Keratinocyte (primary cell): ENCODE data around the gene DGKZ.

Experiments
- EZH2 ChIP-seq: IDR thresholded peaks from one replicate; pipeline ENCODE4 v1.6.1; 2012; ENCODE audit warnings: inconsistent platforms, mild to moderate bottlenecking, low read length, moderate library complexity
- TF ChIP-seq, protein P1 (sequence below), 3 experiments: IDR thresholded peaks in 1 of 3; conservative IDR thresholded peaks in 1 of 3; optimal IDR thresholded peaks in 1 of 3; 2 replicates in 2 of 3; 3 replicates in 1 of 3; pipeline versions ENCODE3 to v1.5.1; 2011; ENCODE audit warnings: low read length in 3 of 3, mild to moderate bottlenecking in 3 of 3, moderate library complexity in 2 of 3, control low read depth in 1 of 3, inconsistent platforms in 1 of 3; ENCODE audit not compliant: insufficient read depth in 2 of 3; ENCODE audit errors: extremely low read depth in 1 of 3

DNA sequence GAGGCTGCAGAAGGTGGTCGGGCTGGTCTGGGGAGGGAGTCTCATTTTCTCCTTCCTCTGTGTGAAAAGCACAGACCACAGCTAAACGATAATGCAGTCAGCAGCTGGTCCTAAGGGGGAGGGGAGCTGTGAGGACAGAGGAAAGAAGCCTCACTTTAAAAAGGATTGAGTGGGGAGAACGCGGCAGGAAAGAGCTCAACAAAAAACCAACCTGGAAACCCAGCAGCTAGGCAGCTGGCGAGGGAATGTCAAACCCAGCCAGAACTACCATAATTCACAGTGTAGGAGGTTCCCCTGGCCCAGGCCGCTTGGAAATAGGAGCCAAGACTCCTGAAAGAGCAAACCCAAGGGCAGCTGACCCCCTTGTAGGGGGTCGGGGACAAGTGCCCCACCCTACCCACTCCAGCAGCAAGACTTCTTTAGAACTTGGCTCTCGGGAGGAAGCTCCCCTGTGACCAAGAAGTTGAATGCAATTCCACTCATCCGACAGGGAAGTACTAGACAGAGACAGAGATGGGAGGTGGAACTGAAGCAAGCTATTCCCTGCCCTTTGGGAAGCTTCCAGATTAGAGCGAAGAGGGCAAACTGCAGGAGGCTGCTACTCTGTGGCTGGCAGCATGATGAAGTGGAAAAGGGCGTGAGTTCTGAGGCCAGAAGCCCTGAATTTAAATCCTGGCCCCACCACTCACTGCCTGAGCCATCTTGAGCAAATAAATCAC lies 16.5 kb upstream of the DGKZ start:
- TF ChIP-seq, protein P1, sequence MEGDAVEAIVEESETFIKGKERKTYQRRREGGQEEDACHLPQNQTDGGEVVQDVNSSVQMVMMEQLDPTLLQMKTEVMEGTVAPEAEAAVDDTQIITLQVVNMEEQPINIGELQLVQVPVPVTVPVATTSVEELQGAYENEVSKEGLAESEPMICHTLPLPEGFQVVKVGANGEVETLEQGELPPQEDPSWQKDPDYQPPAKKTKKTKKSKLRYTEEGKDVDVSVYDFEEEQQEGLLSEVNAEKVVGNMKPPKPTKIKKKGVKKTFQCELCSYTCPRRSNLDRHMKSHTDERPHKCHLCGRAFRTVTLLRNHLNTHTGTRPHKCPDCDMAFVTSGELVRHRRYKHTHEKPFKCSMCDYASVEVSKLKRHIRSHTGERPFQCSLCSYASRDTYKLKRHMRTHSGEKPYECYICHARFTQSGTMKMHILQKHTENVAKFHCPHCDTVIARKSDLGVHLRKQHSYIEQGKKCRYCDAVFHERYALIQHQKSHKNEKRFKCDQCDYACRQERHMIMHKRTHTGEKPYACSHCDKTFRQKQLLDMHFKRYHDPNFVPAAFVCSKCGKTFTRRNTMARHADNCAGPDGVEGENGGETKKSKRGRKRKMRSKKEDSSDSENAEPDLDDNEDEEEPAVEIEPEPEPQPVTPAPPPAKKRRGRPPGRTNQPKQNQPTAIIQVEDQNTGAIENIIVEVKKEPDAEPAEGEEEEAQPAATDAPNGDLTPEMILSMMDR (optimal IDR thresholded peaks at IDR 0.05 in 1 of 3, IDR thresholded peaks at IDR 0.05 in 1 of 3, conservative IDR thresholded peaks at IDR 0.05 in 1 of 3; ENCODE audit: extremely low read depth in 1 of 3, insufficient read depth in 2 of 3, low read length in 3 of 3) = no peak
- peak; percentile 24 for TF ChIP-seq EZH2
